Liver (tissue), 9 donors: ENCODE data around the gene FAM47B. TPM values are rescaled to one million over a fixed set of nuclear protein-coding genes. Genes with fewer than 3 reads are reported as not detected.

Experiments used
- DNase-seq: peaks from one replicate; pipeline ENCODE4 v3.0.0-alpha.2; 2017; ENCODE audit warnings: low spot score
- H3K27ac ChIP-seq, 2 donors: one replicate each; pipeline ENCODE4 v1.7.0; 2013; ENCODE audit warnings: inconsistent platforms in 2 of 2, low read length in 2 of 2, control low read depth in 1 of 2, low read depth in 1 of 2, mild to moderate bottlenecking in 1 of 2
- H3K27me3 ChIP-seq, 4 donors: one replicate each; pipeline versions ENCODE4 v1.6.1 to v1.7.0; 2013; ENCODE audit warnings: low read length in 3 of 4, inconsistent platforms in 1 of 4, mild to moderate bottlenecking in 1 of 4, moderate library complexity in 1 of 4; ENCODE audit not compliant: control insufficient read depth in 4 of 4, insufficient read depth in 4 of 4
- H3K36me3 ChIP-seq, 4 donors: one replicate each; pipeline versions ENCODE4 v1.6.1 to v1.7.0; 2013; ENCODE audit warnings: low read length in 3 of 4, mild to moderate bottlenecking in 3 of 4, low read depth in 1 of 4, moderate library complexity in 1 of 4; ENCODE audit not compliant: control insufficient read depth in 4 of 4, insufficient read depth in 3 of 4
- H3K4me1 ChIP-seq, 4 donors: one replicate each; pipeline versions ENCODE4 v1.6.1 to v1.7.0; 2013; ENCODE audit warnings: low read length in 3 of 4, mild to moderate bottlenecking in 3 of 4, moderate library complexity in 1 of 4; ENCODE audit not compliant: control insufficient read depth in 4 of 4, insufficient read depth in 4 of 4
- H3K4me3 ChIP-seq, 3 donors: one replicate each; pipeline versions ENCODE4 v1.6.1 to v1.7.0; 2013; ENCODE audit warnings: low read length in 3 of 3, control low read depth in 1 of 3, low read depth in 1 of 3, mild to moderate bottlenecking in 1 of 3
- H3K9ac ChIP-seq, 2 donors: one replicate each; pipeline ENCODE4 v1.7.0; 2013; ENCODE audit warnings: low read length in 2 of 2, mild to moderate bottlenecking in 2 of 2, moderate library complexity in 2 of 2, control low read depth in 1 of 2, low read depth in 1 of 2
- H3K9me3 ChIP-seq, 4 donors: one replicate each; pipeline versions ENCODE4 v1.6.1 to v1.7.0; 2013; ENCODE audit warnings: low read length in 3 of 4; ENCODE audit not compliant: control insufficient read depth in 4 of 4
- CTCF ChIP-seq: fragments of 150-350 bp; IDR thresholded peaks from 2 replicates; pipeline ENCODE4 v1.5.1; 2017; ENCODE audit warnings: improper control_type of control experiment, low read depth, low read length; ENCODE audit not compliant: missing input control
- EGR1 ChIP-seq, 2 donors: IDR thresholded peaks; 2 replicates each; pipeline ENCODE4 v1.6.1; 2016 to 2018; ENCODE audit warnings: antibody characterized with exemption in 2 of 2, low read depth in 2 of 2
- FOXA1 ChIP-seq: IDR thresholded peaks from 2 replicates; pipeline ENCODE4 v1.6.1; 2016; ENCODE audit warnings: antibody characterized with exemption
- FOXA2 ChIP-seq: IDR thresholded peaks from 2 replicates; pipeline ENCODE4 v1.6.1; 2016; ENCODE audit warnings: antibody characterized with exemption
- GABPA ChIP-seq, 2 donors: IDR thresholded peaks in 1 of 2; conservative IDR thresholded peaks in 1 of 2; 2 replicates each; pipeline ENCODE4 v1.6.1; 2016; ENCODE audit warnings: antibody characterized with exemption in 2 of 2, mild to moderate bottlenecking in 1 of 2, moderate library complexity in 1 of 2
- HNF4A ChIP-seq, 2 donors: conservative IDR thresholded peaks; 2 replicates each; pipeline ENCODE4 v1.6.1; 2016; ENCODE audit warnings: antibody characterized with exemption in 2 of 2, mild to moderate bottlenecking in 2 of 2
- HNF4G ChIP-seq: IDR thresholded peaks from 2 replicates; pipeline ENCODE4 v1.6.1; 2016; ENCODE audit warnings: antibody characterized with exemption
- JUND ChIP-seq, 2 donors: IDR thresholded peaks; 2 replicates each; pipeline ENCODE4 v1.6.1; 2016; ENCODE audit warnings: antibody characterized with exemption in 2 of 2
- NR2F2 ChIP-seq: IDR thresholded peaks from 2 replicates; pipeline ENCODE4 v1.6.1; 2016; ENCODE audit warnings: antibody characterized with exemption
- RAD21 ChIP-seq, 2 donors: IDR thresholded peaks; 2 replicates each; pipeline ENCODE4 v1.6.1; 2016; ENCODE audit warnings: antibody characterized with exemption in 2 of 2, mild to moderate bottlenecking in 2 of 2
- RXRA ChIP-seq, 2 donors: IDR thresholded peaks; 2 replicates each; pipeline ENCODE4 v1.6.1; 2017 to 2018; ENCODE audit warnings: antibody characterized with exemption in 2 of 2, mild to moderate bottlenecking in 1 of 2
- SP1 ChIP-seq: IDR thresholded peaks from 2 replicates; pipeline ENCODE4 v1.6.1; 2018; ENCODE audit warnings: antibody characterized with exemption, mild to moderate bottlenecking
- TAF1 ChIP-seq: conservative IDR thresholded peaks from 2 replicates; pipeline ENCODE4 v1.6.1; 2016; ENCODE audit warnings: antibody characterized with exemption, mild to moderate bottlenecking
- WGBS: extraction: QIAGEN DNeasy Blood & Tissue Kit; methylation state at CpG from one replicate; pipeline ENCODE4 v1.1.7; 2013; 5-methylcytosine and 5-hydroxymethylcytosine counted together
- polyA plus RNA-seq, 2 donors: library from polyadenylated mRNA; stranded (reverse) in 1 of 2; unstranded in 1 of 2; fragments of 200-250 nt in 1 of 2; fragments of >200 nt in 1 of 2; fragmentation: Nextera tagmentation in 1 of 2; extraction: Ambion mirVana in 1 of 2; gene quantifications; one replicate each; pipeline versions ENCODE4 v1.2.1 to v1.2.3, GENCODE V29; 2013 to 2015
- total RNA-seq, 2 donors: library from RNA; depleted of rRNA; stranded (reverse); fragments of >200 nt; gene quantifications; one replicate each; pipeline ENCODE4 v1.2.3, GENCODE V29; 2014
- TF ChIP-seq, protein P1 (sequence below): IDR thresholded peaks from 2 replicates; pipeline ENCODE4 v1.6.1; 2016; ENCODE audit warnings: antibody characterized with exemption, mild to moderate bottlenecking
- TF ChIP-seq, protein P2 (sequence below): IDR thresholded peaks from 2 replicates; pipeline ENCODE4 v1.6.1; 2016; ENCODE audit warnings: antibody characterized with exemption
- TF ChIP-seq, protein P3 (sequence below): IDR thresholded peaks from 2 replicates; pipeline ENCODE4 v1.6.1; 2016; ENCODE audit warnings: antibody characterized with exemption
- TF ChIP-seq, protein P4 (sequence below): IDR thresholded peaks from 2 replicates; pipeline ENCODE4 v1.6.1; 2016; ENCODE audit warnings: antibody characterized with exemption
- donor health status: healthy.
- donor health status: healthy.
- donor health status: healthy.
- donor health status: healthy.
- donor health status: healthy.

FAM47B gene
- total RNA-seq (not detected), polyA plus RNA-seq (not detected)

DNA sequence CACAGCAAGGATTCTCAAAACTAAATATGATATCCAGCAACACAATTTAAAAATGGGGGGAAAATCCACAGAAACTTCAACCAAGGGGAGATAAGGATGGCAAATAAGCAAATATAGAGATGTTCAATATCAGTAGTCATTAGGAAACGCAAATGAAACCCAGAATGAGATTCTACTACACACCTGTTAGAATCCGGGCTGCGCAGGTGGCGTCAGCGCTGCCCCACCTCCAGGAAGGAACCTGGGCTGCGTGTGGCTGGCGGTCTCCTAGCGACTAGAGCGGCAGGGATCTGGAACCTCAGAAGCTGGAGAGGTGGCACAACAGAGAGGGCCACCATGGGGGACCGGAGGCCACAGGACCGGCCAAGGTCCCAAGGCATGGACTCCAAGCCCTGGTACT lies at the start of gene FAM47B:
TSS of gene FAM47B (plus strand) at position 301 of the 400 bp plus-strand sequence. CDS start at position 337, 36 bp downstream.
- H3K9me3 ChIP-seq, result peaks cover 0 to 5% (median 2%) of the 10 kb centered on the region in 4 donors
- 95% methylated on average over 11 of the region's 11 CpGs for WGBS
- H3K27ac ChIP-seq, result no peak within 1 kb of the TSS
- H3K4me3 ChIP-seq, result no peak within 1 kb of the TSS
- no peak for DNase-seq
- no peaks in the 10 kb centered on the region for H3K4me1 ChIP-seq
- TF ChIP-seq RXRA (IDR thresholded peaks at IDR 0.05) (no peak), EGR1 (IDR thresholded peaks at IDR 0.05; ENCODE audit: low read depth in 2 of 2) (no peak), HNF4A (conservative IDR thresholded peaks at IDR 0.05) (no peak), SP1 (no peak), CTCF (no peak), GABPA (IDR thresholded peaks at IDR 0.05 in 1 of 2, conservative IDR thresholded peaks at IDR 0.05 in 1 of 2) (no peak), JUND (IDR thresholded peaks at IDR 0.05) (no peak), HNF4G (no peak), RAD21 (IDR thresholded peaks at IDR 0.05) (no peak), NR2F2 (no peak)
- TF ChIP-seq, protein P1, sequence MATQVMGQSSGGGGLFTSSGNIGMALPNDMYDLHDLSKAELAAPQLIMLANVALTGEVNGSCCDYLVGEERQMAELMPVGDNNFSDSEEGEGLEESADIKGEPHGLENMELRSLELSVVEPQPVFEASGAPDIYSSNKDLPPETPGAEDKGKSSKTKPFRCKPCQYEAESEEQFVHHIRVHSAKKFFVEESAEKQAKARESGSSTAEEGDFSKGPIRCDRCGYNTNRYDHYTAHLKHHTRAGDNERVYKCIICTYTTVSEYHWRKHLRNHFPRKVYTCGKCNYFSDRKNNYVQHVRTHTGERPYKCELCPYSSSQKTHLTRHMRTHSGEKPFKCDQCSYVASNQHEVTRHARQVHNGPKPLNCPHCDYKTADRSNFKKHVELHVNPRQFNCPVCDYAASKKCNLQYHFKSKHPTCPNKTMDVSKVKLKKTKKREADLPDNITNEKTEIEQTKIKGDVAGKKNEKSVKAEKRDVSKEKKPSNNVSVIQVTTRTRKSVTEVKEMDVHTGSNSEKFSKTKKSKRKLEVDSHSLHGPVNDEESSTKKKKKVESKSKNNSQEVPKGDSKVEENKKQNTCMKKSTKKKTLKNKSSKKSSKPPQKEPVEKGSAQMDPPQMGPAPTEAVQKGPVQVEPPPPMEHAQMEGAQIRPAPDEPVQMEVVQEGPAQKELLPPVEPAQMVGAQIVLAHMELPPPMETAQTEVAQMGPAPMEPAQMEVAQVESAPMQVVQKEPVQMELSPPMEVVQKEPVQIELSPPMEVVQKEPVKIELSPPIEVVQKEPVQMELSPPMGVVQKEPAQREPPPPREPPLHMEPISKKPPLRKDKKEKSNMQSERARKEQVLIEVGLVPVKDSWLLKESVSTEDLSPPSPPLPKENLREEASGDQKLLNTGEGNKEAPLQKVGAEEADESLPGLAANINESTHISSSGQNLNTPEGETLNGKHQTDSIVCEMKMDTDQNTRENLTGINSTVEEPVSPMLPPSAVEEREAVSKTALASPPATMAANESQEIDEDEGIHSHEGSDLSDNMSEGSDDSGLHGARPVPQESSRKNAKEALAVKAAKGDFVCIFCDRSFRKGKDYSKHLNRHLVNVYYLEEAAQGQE, result no peak
- no peak within 1 kb of the TSS for H3K9ac ChIP-seq
- H3K36me3 ChIP-seq, result no peaks in the 10 kb centered on the region
- H3K27me3 ChIP-seq, result no peaks in the 10 kb centered on the region

DNA sequence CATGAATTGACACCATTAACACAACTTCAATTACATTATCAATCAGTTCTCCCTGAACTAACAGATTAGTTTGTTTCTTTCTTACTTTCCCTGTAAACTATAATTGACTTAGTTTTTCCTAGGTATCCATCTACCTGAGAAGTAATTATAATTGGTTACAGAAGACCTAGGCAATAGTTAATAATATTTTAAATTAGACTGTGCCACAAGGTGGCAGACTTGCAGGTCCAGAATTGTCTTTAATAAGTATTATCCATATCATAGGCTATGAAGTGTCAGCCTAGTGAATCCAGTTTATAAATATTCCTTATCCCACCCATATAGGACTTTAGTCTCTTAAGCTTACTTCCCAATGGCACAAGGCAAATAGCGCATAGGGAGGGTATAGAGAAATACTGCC lies 48.9 kb upstream of the FAM47B start:
- peak; percentile 58 to 69 for TF ChIP-seq RAD21 (IDR thresholded peaks at IDR 0.05)
- no peak for TF ChIP-seq FOXA2
- Histone ChIP-seq H3K4me3 (no peak overlapping the region), H3K27me3 (no peaks in the 10 kb centered on the region), H3K36me3 (no peaks in the 10 kb centered on the region), H3K4me1 (no peaks in the 10 kb centered on the region), H3K9me3 (no peaks in the 10 kb centered on the region), H3K27ac (no peak overlapping the region), H3K9ac (no peak overlapping the region)
- WGBS, result 92% methylated on average over 1 of the region's 1 CpG
- no peak for DNase-seq

GRCh38 chrX:34900691-34901090 lies 41.9 kb upstream of the FAM47B start:
- Histone ChIP-seq H3K27me3 (no peaks in the 10 kb centered on the region), H3K9ac (no peak overlapping the region), H3K27ac (no peak overlapping the region), H3K4me1 (no peaks in the 10 kb centered on the region), H3K36me3 (no peaks in the 10 kb centered on the region), H3K9me3 (no peaks in the 10 kb centered on the region), H3K4me3 (no peak overlapping the region)
- TF ChIP-seq HNF4G (no peak), HNF4A (conservative IDR thresholded peaks at IDR 0.05) (no peak), FOXA2 (no peak), EGR1 (IDR thresholded peaks at IDR 0.05; ENCODE audit: low read depth in 2 of 2) (no peak), RAD21 (IDR thresholded peaks at IDR 0.05) (no peak), SP1 (no peak), FOXA1 (no peak), JUND (IDR thresholded peaks at IDR 0.05) (no peak), GABPA (IDR thresholded peaks at IDR 0.05 in 1 of 2, conservative IDR thresholded peaks at IDR 0.05 in 1 of 2) (no peak), TAF1 (no peak)
- TF ChIP-seq, protein P2, sequence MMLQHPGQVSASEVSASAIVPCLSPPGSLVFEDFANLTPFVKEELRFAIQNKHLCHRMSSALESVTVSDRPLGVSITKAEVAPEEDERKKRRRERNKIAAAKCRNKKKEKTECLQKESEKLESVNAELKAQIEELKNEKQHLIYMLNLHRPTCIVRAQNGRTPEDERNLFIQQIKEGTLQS, result no peak
- TF ChIP-seq, protein P3, sequence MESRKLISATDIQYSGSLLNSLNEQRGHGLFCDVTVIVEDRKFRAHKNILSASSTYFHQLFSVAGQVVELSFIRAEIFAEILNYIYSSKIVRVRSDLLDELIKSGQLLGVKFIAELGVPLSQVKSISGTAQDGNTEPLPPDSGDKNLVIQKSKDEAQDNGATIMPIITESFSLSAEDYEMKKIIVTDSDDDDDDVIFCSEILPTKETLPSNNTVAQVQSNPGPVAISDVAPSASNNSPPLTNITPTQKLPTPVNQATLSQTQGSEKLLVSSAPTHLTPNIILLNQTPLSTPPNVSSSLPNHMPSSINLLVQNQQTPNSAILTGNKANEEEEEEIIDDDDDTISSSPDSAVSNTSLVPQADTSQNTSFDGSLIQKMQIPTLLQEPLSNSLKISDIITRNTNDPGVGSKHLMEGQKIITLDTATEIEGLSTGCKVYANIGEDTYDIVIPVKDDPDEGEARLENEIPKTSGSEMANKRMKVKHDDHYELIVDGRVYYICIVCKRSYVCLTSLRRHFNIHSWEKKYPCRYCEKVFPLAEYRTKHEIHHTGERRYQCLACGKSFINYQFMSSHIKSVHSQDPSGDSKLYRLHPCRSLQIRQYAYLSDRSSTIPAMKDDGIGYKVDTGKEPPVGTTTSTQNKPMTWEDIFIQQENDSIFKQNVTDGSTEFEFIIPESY, result no peak
- TF ChIP-seq, protein P4, sequence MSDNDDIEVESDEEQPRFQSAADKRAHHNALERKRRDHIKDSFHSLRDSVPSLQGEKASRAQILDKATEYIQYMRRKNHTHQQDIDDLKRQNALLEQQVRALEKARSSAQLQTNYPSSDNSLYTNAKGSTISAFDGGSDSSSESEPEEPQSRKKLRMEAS, result no peak
- DNase-seq, result no peak
